ENCODE measurements around the gene FBXL14.

DNA sequence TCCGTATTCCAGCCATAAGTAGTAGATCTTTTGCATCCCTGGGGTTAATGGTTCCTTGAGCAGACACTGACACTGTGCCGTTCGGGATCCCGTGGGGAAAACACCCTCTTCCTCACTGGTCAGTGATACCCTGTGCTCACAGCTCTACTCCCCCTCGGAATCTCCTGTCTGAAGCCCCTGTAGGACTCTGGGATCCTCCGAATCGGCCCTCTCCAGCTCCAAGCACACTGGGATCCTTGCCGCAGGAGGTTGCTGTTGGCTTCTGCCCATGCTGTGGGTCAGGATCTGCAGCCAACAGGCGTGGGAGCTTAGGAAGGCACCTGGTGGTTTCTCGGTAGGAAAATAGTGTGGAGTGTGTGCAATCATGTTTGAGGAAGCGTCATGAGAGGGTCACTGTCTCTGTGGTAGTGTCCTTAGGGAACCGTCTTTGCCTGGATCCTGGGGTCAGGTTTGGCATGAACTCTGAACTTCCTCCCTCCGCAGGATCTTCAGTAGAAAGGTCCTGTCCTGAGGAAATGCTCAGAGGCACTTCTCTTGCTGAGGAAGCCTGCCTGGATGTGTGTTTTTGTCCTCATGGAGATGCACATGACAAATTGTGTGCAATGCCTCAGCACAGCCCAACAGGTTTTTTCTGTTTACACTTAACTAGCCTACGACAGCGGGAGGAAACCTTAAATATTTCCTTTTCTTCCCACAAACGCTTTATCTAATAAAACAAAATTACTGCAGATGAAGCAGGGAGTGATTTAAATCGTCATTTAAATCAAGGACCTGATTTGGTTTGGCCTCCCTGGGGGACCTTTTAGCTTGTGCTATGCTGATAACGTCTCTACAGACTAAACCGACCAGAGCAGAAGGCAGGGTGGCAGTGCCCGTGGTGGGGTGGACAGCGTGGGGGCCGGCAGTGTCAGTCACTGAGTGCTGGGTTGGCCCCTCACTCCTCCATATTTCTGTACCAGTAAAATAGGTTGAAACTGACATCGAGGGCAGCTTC lies 18.7 kb downstream of the FBXL14 start:
- TF ChIP-seq RFX5 (IDR thresholded peaks at IDR 0.05; ENCODE audit: low read length) (no peak), EP300 (IDR thresholded peaks at IDR 0.05; ENCODE audit: borderline replicate concordance in 1 of 2, low read depth in 1 of 2, low read length in 1 of 2) (peak in 1 of 2 experiments; percentile 37; a peak in 1 of 4 replicates), POLR2AphosphoS5 (IDR thresholded peaks at IDR 0.05; ENCODE audit: low read depth, low read length) (no peak), ELF1 (IDR thresholded peaks at IDR 0.05) (no peak)
- TF ChIP-seq, protein P1, sequence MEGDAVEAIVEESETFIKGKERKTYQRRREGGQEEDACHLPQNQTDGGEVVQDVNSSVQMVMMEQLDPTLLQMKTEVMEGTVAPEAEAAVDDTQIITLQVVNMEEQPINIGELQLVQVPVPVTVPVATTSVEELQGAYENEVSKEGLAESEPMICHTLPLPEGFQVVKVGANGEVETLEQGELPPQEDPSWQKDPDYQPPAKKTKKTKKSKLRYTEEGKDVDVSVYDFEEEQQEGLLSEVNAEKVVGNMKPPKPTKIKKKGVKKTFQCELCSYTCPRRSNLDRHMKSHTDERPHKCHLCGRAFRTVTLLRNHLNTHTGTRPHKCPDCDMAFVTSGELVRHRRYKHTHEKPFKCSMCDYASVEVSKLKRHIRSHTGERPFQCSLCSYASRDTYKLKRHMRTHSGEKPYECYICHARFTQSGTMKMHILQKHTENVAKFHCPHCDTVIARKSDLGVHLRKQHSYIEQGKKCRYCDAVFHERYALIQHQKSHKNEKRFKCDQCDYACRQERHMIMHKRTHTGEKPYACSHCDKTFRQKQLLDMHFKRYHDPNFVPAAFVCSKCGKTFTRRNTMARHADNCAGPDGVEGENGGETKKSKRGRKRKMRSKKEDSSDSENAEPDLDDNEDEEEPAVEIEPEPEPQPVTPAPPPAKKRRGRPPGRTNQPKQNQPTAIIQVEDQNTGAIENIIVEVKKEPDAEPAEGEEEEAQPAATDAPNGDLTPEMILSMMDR (IDR thresholded peaks at IDR 0.05), result no peak
